SIG-M5 treated with dmso at 0.1 percent for 504 hours (cell line): ENCODE results near the gene IFNA8.
A peak's percentile ranks its signal among the peaks of the same experiment; 100 is the strongest.
"Not testable (repeated sequence)": the region's sequence is repeated elsewhere in the genome, so short reads cannot be mapped to it uniquely, and the experiment has no call there.

ENCODE experiments used
- DNase-seq: peaks from one replicate; lab custom pipeline; 2025; ENCODE audit not compliant: unreplicated experiment; lab: John Stamatoyannopoulos, UW

IFNA8 gene

GRCh38 chr9:21415493-21416267 lies 6.8 kb downstream of the IFNA8 start:
- no peak for DNase-seq

DNA sequence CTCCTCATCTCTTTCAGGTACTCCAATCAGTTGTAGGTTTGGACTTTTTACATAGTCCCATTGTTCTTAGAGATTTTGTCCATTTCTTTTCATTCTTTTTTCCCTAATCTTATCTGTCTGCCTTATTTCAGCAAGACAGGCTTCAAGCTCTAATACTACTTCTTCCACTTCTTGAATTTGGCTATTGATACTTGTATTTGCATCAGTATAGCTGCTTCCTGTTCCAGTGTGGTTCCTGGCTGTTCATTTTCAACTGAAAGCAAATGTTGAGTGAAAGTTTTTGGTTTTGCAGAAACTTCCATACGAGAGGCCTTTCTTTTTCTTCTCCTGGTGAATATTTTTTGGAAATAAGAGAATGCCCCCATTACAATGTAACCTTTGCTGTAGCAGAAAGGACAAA lies 19.3 kb downstream of the IFNA8 start:
- no peak for DNase-seq

DNA sequence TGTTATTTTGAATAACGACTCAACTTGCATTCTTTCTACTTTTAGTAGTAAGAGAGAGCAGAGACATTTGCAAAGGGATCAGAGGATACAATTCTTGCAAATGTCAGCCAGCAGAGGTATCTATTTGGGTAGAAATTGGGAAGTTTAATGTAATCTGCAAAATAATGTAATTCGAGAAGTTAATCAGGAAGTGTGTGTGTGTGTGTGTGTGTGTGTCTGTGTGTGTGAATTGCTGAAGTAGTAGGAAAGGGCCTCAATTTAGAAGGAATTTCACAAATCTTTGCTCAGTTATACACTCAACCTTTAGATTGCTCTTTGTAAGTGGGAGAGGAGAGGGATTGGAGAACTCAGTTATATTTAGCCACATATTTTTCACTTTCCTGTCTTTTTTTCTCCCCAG lies 20.3 kb downstream of the IFNA8 start:
- no peak for DNase-seq

DNA sequence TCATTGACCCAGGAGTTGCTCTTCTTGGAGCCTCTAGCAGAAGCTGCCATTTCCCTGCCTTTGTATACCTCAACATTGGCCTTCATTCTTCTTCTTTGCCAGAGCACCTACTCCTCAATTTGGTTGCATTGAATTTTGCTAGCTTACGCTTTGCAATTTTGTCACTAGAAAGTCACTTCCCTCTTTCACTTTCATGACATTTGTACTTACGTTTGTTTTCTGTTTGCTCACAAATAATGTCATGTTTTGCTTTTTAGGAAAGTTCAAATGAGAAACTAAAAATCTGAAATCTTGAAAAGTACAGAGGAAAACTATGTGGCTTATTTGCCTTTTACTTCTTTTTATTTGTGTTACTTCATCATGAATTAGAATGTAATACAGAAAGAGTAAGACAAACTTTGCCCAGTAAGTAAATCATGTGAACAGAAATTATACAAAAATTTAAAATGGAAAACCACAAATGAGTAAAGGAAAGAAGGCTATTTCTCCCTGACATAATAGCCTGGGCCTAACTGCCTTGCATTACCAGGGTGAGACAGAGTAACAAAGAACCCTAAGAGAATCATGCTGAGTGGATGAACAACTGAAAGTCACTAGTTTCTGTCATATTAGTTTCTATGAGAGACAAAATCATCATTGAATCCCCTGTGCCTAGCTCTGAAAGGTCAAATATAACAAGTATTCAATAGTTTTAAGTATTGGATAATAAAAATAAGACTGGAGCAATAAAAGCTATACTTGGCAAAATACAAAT lies 23.9 kb downstream of the IFNA8 start:
- peak; percentile 48 for DNase-seq

DNA sequence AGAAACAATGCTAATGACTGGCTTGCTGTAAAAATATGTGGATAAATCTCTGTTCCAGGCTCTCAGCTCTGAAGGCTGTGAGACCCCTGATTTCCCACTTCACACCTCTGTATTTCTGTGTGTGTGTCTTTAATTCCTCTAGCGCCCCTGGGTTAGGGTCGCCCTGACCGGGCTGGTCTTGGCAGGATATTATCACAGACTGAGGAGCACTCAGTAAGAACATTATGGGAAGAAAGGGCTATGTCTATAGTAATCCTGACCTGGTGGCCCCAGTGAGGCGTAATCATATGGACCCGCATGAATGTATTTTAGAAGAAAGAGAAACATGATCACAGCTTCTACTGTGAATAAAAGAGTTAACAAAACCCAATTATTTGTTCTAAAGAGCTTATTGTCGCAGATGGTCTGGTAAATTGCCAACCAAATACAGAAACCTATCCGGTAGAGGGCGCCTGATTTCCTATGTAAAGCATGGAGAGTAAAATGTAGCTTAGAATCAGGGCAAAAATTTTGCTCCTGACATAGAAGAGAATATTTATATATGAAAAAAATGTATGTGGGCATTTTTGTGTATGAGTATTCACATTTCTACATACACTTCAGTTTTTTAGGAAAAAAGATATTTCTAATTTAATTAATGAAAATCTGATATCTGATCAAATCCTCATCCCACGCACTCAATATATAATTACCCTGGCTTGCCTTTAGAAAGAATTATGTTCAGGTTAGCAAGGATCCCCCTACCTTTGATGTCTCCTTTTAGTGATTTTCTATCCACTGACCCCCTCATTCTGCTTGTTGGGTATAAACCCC lies 25.5 kb downstream of the IFNA8 start:
- peak; percentile 37 for DNase-seq

DNA sequence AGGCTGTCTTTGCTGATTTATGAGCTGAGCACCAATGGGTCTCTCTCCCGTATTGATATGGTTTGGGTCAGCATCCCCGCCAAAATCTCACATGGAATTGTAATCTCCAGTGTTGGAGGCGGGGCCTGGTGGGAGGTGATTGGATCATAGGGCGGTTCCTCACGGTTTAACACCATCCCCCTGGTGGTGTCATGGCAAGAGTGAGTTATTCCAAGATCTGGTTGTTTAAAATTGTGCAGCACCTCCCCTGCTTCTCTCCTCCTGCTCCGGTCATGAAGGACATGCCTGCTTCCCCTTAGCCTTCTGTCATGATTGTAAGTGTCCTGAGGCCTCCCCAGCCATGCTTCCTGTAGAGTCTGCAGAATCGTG lies 26.1 kb downstream of the IFNA8 start:
- not testable (repeated sequence) for DNase-seq

GRCh38 chr9:21440139-21440538 lies 31.2 kb downstream of the IFNA8 start, which contains the start of gene IFNA1:
Gene IFNA1 (plus strand): TSS chr9:21440439. CDS start chr9:21440508, 69 bp downstream.
- DNase-seq: no peak

DNA sequence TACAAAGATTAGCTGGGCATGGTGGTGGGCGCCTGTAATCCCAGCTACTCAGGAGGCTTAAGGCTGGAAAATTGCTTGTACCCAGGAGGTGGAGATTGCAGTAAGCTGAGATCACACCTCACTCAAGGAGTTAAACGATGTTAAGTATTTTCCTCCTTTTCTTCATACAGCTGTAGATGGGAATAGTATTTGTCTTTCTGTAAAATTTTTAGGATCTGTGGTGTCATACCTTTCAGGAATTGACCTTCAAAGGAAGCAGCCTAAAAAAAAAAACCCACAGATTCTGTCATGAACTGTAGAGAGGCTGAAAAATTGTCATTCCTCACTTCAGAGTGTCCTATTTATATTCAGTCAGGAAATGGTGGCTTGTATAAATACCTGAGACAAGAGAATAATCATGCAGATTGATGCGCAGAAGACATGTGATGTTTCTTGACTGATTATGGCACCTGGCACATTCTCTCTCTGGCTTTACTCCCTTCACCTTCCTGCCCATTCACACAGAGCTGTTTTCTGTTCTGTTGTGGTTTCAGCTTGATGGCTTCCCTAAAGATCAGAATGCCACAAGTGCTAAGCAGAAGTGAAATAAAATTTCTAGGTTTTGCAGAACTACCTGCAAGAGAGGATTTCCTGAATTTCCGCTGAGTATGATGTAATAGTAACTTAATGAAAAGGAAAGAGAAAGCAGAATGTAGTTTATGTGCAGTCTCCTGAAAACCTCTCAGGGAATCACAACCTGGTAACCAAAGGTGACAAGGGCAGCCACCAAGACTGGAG lies 35.1 kb downstream of the IFNA8 start:
- DNase-seq: peak; percentile 87

DNA sequence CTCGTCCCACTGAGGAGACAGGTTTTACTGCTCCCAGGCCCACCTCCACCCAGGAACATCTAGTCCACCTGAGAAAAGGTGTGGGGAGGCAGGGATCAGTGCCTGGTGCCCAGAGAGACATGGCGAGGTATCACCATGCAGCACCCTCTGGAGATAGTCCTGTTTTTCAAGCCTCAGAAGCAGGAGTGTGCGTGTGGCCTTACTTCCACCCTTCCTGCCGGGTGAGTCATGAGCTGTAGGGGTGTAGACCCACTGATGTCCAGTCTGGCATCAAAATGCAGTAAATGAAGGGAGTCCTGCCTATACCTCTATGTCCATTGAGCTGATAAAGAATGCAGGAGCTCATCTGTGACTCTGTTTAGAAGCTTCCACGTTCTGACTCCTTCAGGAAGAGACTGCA lies 40.4 kb downstream of the IFNA8 start:
- not testable (repeated sequence) for DNase-seq

DNA sequence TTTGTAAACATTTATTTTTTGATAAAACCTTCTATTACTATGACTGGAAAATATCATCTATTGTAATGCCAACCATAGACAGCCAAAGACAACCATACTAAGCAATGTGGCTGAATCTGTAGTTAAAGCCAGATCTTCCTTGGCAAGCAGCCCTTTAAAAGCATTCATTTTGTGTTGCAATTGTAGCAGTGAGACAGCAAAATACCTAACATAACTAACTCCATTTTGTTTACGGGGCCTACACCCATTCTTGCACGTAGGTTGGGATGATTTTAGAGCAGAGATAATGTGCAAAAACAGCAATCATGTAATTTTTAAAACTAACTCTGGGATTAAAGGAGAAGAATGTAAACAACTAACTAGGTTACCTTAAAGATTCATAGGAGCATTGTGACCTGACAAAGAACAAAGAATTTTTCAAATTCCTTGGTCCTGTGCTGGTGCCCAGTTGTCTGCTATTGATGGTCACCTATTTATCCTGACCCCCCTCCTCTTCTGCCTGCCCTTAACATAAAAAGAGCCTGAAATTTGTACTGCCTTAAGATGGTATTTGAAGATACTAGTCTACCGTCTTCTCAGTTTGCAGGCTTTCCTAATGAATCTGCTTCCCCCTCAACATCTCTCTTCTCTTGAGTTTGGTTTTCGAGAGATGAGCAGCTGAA lies 41.9 kb downstream of the IFNA8 start:
- no peak for DNase-seq

- no peak for DNase-seq
Observed at GRCh38 chr9:21452681-21453080, 43.8 kb downstream of the IFNA8 start.

- no peak for DNase-seq
Observed at GRCh38 chr9:21454149-21454548, 45.2 kb downstream of the IFNA8 start.

- DNase-seq: peak; percentile 35
Observed at GRCh38 chr9:21455320-21455719, 46.4 kb downstream of the IFNA8 start.
